ENCODE data around the gene TAF13.

TAF13 gene

DNA sequence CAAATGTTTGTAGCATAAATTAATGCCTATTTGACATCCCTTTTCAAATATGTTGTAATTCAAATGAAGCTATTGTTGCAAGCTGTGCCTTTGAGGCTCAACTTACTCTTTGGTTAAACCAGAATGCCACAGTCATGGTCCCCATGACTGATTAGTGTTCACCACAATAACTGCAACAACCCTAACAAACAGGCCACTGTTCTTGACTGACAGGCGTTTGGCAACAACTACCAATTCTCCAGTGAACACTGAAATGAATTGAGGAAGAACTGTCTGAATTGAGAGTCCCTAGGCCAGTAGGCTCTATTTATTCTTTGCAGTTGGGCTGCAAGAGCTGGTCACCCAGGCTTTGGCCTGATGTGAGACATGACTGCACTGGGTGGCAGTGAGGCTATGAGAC lies 8.1 kb upstream of the TAF13 start:
- DNase-seq (ENCODE audit: low read depth): peak; percentile 78
- TF ChIP-seq POLR2A (IDR thresholded peaks at IDR 0.05; ENCODE audit: extremely low read depth, insufficient read length) (no peak), MYC (IDR thresholded peaks at IDR 0.05; ENCODE audit: low read depth, low read length) (no peak)
- TF ChIP-seq, protein P1, sequence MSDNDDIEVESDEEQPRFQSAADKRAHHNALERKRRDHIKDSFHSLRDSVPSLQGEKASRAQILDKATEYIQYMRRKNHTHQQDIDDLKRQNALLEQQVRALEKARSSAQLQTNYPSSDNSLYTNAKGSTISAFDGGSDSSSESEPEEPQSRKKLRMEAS (IDR thresholded peaks at IDR 0.05; ENCODE audit: low read depth, low read length): no peak
- TF ChIP-seq, protein P2, sequence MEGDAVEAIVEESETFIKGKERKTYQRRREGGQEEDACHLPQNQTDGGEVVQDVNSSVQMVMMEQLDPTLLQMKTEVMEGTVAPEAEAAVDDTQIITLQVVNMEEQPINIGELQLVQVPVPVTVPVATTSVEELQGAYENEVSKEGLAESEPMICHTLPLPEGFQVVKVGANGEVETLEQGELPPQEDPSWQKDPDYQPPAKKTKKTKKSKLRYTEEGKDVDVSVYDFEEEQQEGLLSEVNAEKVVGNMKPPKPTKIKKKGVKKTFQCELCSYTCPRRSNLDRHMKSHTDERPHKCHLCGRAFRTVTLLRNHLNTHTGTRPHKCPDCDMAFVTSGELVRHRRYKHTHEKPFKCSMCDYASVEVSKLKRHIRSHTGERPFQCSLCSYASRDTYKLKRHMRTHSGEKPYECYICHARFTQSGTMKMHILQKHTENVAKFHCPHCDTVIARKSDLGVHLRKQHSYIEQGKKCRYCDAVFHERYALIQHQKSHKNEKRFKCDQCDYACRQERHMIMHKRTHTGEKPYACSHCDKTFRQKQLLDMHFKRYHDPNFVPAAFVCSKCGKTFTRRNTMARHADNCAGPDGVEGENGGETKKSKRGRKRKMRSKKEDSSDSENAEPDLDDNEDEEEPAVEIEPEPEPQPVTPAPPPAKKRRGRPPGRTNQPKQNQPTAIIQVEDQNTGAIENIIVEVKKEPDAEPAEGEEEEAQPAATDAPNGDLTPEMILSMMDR (IDR thresholded peaks at IDR 0.05; ENCODE audit: low read depth, low read length): no peak
- no peak overlapping the region for H3K4me3 ChIP-seq (ENCODE audit: low read depth, low read length)

DNA sequence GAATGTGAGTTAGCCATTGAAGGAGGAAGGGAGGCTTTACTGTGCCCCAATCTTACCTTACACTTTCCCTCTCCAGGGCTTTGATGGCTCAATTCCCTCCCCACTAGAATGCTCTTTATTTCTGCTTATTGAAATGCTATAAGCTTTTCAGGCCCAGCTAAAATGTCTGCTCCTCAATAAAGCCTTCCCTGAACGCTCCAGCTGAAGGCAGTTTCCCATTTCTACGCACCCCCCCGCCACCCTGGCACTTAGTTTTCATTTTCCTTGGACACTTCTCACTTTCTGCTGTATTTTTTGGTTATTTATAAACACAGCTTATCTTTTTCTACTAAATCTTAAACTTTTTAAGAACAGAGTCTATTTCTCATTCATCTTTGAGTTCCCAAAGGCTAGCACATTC lies 7.7 kb upstream of the TAF13 start:
- no peak overlapping the region for H3K4me3 ChIP-seq (ENCODE audit: low read depth, low read length)
- TF ChIP-seq, protein P2 (IDR thresholded peaks at IDR 0.05; ENCODE audit: low read depth, low read length): no peak
- no peak for TF ChIP-seq POLR2A (IDR thresholded peaks at IDR 0.05; ENCODE audit: extremely low read depth, insufficient read length)
- TF ChIP-seq, protein P1 (IDR thresholded peaks at IDR 0.05; ENCODE audit: low read depth, low read length): no peak
- no peak for TF ChIP-seq MYC (IDR thresholded peaks at IDR 0.05; ENCODE audit: low read depth, low read length)
- no peak for DNase-seq (ENCODE audit: low read depth)

DNA sequence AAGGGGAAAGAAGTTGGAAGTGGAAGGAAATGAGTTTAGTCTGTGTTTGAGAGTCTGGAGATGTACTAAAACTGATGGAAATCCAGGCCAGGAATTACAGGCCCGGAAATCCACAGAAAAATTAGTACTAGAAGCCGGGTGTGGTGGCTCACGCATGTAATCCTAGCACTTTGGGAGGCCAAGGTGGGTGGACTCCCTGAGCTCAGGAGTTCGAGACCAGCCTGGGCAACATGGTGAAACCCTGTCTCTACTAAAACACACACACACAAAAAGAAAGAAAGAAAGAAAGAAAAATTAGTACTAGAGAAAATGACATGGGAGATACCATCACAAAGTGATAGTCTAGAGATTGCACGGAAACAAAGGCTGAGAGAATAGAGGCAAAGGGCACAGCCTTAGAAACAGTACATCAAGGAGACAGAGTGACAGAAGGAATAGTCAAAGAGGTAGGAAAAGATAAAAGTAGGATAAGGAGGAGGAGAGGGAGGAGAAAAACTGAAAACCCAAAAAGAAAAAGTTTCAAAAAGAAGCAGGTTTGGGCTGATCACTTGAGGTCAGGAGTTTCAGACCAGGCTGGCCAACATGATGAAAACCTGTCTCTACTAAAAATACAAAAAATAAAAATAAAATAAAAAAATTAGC lies 4.8 kb upstream of the TAF13 start:
- no peak overlapping the region for H3K4me3 ChIP-seq (ENCODE audit: low read depth, low read length)
- TF ChIP-seq MYC (IDR thresholded peaks at IDR 0.05; ENCODE audit: low read depth, low read length) (no peak), POLR2A (IDR thresholded peaks at IDR 0.05; ENCODE audit: extremely low read depth, insufficient read length) (no peak)
- TF ChIP-seq, protein P1 (IDR thresholded peaks at IDR 0.05; ENCODE audit: low read depth, low read length): no peak
- TF ChIP-seq, protein P2 (IDR thresholded peaks at IDR 0.05; ENCODE audit: low read depth, low read length): no peak
- DNase-seq (ENCODE audit: low read depth): no peak

DNA sequence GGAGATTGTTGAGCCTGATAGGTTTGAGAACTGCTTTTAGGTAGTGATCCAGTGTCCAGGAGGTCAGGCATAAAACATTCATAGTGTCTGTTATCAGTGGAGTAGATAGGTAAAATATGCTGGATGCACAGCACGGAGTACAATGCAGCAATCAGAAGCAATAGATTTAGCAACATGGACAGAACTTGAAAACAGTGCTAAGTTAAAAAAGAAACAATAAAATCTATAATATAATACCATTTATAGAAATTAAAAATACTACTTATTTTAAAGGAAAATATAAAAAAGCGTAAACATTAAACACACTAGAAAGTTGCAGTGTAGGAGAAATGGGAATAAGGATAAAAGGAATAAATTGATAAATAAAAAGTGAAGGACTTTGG lies 3.4 kb upstream of the TAF13 start:
- TF ChIP-seq, protein P2 (IDR thresholded peaks at IDR 0.05; ENCODE audit: low read depth, low read length): no peak
- no peak for TF ChIP-seq MYC (IDR thresholded peaks at IDR 0.05; ENCODE audit: low read depth, low read length)
- TF ChIP-seq, protein P1 (IDR thresholded peaks at IDR 0.05; ENCODE audit: low read depth, low read length): no peak
- no peak for TF ChIP-seq POLR2A (IDR thresholded peaks at IDR 0.05; ENCODE audit: extremely low read depth, insufficient read length)
- DNase-seq (ENCODE audit: low read depth): no peak
- no peak overlapping the region for H3K4me3 ChIP-seq (ENCODE audit: low read depth, low read length)

DNA sequence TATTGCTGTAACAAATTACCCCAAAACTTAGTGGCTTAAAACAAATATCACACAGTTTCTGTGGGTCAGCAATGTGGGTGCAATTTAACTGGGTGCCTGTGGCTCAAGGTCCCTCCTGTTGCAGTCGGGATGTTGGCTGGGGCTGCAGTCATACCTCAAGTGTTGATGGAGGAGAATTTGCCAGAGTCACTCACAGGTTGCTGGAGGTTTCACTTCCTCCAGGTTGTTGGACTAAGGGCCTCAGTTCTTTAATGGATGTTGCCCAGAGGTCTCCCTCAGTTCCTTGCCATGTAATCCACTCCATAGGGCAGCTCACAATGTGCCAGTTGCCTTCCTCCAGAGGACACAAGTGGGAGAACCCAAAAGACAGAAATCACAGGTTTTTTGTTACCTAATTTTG lies 2.5 kb upstream of the TAF13 start:
- no peak overlapping the region for H3K4me3 ChIP-seq (ENCODE audit: low read depth, low read length)
- TF ChIP-seq MYC (IDR thresholded peaks at IDR 0.05; ENCODE audit: low read depth, low read length): no peak
- TF ChIP-seq POLR2A (IDR thresholded peaks at IDR 0.05; ENCODE audit: extremely low read depth, insufficient read length): no peak
- TF ChIP-seq, protein P1 (IDR thresholded peaks at IDR 0.05; ENCODE audit: low read depth, low read length): no peak
- TF ChIP-seq, protein P2 (IDR thresholded peaks at IDR 0.05; ENCODE audit: low read depth, low read length): no peak
- DNase-seq (ENCODE audit: low read depth): no peak

Data from NB4 (cell line).